HL-60/S4 treated with retinoic acid at 250 ng/mL for 4 days and 3 days (cell line): Measurements from ENCODE around the gene SUGT1.

ENCODE experiments used
- in situ Hi-C: fragments of 300-500 bp; cut with MboI; formaldehyde crosslinking; loops from 2 replicates; pipeline ENCODE4 v1.7.0; 2022; ENCODE audit warnings: low sequenced_read_pairs

The SUGT1 gene

GRCh38 chr13:52736891-52737290, 84.3 kb downstream of the SUGT1 start:
- in situ Hi-C loops = no loop called here

- in situ Hi-C loops = no loop called here
These were observed 84.8 kb downstream of the SUGT1 start for GRCh38 chr13:52737451-52737850.

- in situ Hi-C loops = no loop called here
These were observed 85.3 kb downstream of the SUGT1 start for GRCh38 chr13:52737965-52738364.

GRCh38 chr13:52738719-52739467, 86.3 kb downstream of the SUGT1 start:
- in situ Hi-C loops = no loop called here

- in situ Hi-C loops = no loop called here
These were observed 86.9 kb downstream of the SUGT1 start, which contains the start of gene CNMD for GRCh38 chr13:52739468-52740071. Gene CNMD (minus strand): TSS chr13:52739820. CDS start chr13:52739701, 119 bp downstream.

- in situ Hi-C loops = no loop called here
These were observed 90.9 kb downstream of the SUGT1 start for GRCh38 chr13:52743569-52743968.

GRCh38 chr13:52743988-52744387, 91.4 kb downstream of the SUGT1 start:
- in situ Hi-C loops = no loop called here

GRCh38 chr13:52744842-52745375, 92.3 kb downstream of the SUGT1 start:
- in situ Hi-C loops = no loop called here

- in situ Hi-C loops = no loop called here
These were observed 93.5 kb downstream of the SUGT1 start for GRCh38 chr13:52746141-52746540.

GRCh38 chr13:52749419-52749818, 96.8 kb downstream of the SUGT1 start:
- in situ Hi-C loops = no loop called here
